Stimulated activated CD4-positive, alpha-beta T cell treated with anti-CD3 and anti-CD28 coated beads, Interleukin-12 subunit alpha, Interleukin-12 subunit beta, amount 100 ng/mL, for 24 hours (primary cell): ENCODE data around the gene DHH.
A peak's percentile ranks its signal among the peaks of the same experiment; 100 is the strongest.

Source experiments
- DNase-seq, 2 experiments: peaks; one replicate each; pipeline ENCODE4 v3.0.0-alpha.2; 2020; ENCODE audit warnings: low read depth in 2 of 2

The DHH gene

DNA sequence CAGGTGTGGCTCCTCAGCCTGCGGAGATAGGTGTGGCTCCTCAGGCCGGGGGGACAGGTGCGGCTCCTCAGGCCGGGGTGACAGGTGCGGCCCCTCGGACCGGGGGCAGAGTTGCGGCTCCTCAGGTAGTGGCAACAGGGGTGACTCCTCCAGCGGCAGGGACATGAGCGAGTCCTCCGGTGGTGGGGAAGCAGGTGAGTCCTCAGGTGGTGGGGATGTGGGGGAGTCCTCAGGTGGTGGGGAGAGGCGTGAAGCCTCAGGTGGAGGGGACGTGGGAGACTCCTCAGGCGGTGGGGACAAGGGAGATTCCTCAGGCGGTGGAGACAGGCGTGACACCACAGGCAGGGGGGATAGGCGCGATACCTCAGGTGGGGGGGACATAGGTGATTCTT is 43.2 kb downstream of the DHH start:
- no peak for DNase-seq

DNA sequence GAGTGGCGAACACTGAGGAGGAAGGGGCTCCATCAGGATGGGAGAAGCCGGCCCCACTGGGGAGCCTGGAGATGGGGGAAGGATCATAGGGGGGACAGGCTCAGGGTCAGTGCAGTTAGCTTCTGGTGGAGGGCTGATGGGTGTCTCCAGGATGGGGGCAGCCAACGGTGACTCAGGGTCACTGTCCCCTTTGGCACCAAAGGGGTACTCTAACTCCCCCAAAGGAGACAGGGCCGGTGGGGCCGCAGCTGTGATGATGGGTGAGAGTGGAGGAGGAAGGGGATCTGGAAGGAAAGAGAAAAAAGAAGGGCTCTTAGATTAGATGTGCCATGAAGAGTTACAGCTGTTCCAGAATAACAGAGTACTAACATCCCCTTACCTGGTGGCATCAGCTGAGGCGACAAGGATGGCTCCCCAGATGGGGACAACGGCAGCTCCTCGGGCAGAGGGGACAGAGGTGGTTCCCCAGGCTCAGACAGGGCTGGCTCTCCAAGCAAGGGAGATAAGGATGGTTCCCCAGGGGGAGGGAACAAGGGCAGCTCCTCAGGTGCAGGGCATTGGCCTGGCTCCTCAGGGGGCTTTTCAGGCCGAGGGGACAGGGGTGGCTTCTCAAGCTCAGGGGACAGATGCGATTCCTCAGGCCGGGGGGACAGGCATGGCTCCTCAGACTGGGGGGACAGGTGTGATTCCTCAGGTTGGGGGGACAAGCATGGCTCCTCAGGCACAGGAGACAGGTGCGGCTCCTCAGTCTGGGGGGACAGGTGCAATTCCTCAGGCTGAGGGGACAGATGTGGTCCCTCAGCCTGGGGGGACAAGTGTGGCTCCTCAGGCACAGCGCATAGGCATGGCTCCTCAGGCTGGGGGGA is 43.9 kb downstream of the DHH start:
- DNase-seq = no peak

DNA sequence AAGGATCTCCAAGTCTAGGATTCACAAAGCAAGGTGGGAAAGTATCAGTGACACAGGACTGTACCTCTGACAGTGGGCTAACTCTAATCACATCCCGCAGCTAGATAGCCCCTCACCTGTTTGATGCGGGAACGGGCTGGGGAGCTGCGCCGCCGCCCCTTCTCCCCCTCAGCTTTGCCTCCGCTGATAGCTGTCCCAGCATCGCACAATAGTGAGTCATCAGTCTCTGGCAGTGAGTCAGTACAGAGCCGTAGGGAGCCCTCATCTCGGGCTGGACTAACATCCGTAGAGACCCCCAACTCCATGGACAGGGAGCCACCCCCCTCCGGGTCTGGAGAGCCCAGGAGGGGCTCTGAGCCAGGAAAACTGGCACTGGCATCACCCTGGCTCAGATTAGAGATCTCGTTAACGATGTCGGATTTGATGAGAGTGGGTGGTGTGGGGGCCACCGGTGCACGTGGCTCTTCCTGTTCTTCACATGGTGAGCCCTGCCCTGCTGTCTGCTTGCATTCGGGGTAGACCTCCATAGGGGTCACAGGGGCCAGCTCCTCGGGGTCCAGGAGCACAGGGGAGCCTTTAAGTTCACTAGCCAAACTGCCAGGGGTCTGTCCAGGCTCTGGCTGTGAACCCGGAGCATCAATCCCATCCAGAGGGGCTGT is 44.9 kb downstream of the DHH start:
- no peak for DNase-seq

DNA sequence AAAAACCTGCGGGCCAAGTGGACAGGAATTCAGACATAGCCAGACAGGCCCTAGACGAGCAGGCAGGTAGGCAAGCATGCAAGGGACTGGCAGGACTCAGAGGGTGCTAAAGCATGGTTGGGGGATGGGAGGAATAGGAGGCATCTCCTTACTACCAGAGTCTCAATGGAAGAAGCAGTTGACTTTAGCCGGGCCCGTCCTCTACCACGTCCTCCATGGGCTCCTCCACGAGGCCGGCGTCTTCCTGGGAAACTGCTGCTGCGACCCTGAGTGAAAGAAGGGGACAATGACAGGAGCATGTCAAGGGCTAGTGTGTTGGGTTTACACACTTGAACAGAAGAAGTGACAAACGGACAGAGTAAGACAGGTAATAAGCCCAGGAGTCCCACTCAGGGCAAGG is 45.6 kb downstream of the DHH start:
- no peak for DNase-seq

DNA sequence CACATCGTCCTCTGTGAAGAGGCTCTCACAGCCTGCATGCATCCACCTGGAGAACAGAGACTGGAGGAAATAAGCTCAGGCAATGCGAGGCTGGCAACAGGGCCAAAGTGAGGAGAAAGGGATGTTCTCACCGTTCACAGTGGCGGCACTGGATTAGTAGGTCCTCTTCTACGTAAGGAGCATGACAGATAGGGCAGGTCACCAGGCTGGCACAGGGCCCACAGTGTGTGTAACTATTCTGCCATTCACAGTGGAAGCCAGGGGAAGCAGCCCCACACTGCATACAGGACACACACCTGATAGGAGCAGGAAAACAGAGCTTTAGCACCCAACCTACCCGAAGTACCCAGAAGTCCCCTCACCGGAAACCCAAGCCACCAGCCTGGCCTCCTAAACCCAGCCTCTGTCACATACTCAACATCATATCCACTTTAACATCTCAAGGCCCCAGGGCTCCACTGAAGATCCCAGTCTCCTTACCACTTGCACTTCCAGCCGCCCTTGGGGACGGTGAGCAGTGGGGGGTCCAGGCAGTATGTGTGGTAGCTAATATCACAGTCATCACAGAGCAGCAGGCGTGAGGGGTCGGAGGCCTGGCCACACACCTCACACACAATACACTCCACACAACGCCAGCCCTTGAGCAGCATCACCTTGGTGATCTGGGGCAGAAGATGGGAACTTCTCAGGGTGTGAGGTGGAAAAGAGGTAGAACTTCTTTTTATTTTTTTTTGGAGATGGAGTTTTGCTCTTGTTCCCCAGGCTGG is 48.3 kb downstream of the DHH start:
- no peak for DNase-seq

DNA sequence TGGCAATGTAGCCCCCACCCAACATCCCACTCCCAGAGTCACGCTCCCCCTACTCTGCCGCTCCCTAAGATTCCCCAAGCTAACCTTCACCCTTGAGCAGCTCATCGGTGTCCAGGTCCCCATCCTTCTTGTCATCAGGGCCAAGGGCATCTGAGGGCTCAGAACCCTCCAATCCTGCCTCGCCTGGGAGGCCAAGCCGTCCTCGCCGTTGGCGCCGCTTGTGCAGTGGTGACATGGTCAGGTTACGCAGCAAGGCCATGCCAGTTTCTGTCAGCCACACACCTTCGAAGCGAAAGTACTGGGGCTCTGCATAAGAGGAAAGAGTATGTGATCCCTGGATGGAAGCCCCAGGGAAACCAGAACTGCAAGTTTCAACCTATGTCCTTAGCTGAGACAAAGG is 49.9 kb downstream of the DHH start:
- no peak for DNase-seq

DNA sequence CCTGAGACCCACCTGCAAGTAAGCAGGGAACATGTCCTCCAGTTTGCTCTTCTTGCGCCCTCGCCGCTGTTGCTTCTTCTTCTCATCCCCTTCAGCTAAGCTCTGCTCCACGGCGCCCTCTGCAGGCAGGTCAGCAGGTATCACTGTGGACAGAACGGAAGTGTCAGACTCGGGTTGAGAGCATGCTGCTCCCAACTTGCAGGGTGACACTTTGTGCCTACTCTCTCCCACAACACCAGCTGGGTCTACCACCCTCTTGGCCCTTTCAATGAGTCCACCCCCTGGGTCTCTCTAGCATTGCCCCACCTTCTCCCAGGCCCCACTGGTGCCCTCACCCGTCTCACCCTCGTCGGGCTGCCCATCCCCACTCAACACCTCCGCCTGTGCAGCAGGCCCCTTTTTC is 50.7 kb downstream of the DHH start:
- DNase-seq = peak; percentile 43 to 76

DNA sequence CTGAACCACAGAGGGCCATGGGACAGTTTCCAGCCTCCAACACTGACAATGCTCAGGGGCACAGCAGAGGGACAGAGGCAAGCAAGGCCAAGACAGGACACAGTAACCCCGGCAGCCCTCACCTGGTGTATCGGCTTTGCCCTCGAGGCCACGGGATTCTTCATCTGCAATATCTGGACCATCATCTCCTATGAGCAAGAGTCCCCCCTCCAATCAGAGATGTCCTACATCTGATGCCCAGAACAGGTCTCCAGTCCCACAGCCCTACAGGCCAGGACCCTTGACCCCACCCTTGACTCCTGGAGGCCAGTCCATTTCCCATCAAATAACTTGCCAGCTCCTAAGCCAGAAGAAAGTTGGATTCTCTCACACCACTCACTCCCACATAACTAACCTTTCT is 51.4 kb downstream of the DHH start:
- DNase-seq = no peak

DNA sequence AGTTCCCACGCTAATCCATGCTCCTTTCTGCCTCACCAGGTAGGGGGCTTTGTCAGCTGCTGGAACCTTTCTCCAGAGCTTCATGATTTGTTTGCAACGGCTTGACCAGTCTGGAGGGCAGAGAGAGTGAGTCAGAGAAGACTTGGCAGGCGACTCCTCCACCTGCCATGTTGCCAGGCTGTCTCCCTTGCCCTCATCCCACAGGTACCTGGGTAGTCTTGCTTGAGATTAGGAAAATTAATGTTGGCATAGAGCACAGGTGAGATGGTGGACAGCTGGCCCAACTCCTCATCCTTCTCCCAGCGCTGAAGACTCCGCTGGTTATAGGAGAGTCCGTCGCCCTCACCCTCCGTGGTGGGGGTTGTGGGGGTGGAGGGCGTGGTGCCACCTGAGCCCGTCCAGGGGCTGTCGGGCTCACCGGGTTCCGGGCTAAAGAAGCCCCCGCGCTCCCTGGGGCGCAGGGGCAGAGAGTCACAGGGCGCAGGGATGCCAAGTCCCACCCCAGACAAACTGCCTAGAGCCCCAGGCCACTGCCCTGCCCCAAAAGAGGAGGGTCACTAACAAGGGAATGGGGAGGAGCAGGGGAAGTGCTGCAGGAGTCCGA is 52.6 kb downstream of the DHH start:
- DNase-seq = no peak

DNA sequence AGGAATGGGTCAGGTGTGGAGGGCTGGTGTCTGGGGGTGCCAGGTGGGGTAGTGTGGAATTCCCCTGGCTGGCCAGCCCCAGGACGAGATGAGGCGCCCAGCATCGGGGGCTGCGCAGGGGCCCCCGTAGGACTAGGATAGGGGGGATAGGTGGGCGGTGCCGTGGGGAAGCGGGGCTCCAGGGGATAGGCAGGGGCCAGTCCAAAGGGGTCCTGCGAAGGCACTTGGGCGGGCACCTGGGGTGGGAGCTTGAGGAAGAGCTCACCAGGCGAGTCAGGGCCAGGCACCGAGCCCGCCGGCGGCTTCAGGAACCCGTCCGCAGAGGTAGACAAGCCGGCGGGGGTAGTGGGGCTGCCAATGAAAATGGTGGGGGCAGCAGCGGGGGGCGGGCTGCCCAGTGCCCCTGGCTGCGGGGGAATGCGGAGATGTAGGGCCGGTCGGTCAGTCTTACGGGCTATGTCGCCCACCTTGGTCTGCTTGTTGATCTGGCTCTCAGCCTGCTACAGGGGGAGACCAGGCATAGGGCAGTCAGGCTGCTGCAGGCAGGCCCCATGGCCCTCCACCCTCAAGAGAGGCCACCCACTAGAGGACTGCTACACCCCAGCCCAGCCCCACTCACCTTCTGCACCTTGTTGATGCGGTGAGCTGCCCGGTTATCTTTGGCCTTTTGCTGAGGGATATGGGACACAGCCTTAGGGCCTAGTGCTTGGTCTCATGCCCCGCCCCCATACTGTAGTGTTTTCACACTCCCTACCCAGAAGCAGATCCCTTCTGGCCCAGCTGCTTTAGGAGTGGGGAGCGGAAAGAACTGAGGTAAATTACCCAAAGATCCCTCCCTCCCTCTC is 53.3 kb downstream of the DHH start:
- no peak for DNase-seq

DNA sequence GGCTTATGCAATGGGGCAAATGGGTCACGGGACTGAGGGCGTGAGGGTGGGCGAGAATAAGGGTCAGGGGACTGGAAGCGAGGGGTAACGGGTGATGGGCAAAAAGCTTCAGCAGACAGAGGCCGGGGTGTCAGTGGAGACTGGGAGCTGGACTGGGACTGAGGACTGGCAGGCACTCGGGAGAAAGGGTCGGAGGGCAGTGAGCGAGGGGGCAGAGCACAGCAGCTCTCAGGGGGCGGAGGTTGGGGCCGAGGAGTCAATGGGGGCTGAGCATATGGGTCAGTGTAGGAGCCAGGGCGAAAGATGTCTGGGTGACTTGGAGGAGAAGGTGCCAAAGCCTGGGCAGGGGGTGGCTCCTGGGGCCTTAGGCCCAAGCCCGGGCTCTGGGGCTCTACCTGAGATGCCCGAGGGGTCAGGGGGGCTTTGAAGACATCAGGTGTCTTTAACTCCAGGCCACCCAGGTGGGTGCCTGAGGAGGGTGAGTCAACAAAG is 54.2 kb downstream of the DHH start:
- no peak for DNase-seq

DNA sequence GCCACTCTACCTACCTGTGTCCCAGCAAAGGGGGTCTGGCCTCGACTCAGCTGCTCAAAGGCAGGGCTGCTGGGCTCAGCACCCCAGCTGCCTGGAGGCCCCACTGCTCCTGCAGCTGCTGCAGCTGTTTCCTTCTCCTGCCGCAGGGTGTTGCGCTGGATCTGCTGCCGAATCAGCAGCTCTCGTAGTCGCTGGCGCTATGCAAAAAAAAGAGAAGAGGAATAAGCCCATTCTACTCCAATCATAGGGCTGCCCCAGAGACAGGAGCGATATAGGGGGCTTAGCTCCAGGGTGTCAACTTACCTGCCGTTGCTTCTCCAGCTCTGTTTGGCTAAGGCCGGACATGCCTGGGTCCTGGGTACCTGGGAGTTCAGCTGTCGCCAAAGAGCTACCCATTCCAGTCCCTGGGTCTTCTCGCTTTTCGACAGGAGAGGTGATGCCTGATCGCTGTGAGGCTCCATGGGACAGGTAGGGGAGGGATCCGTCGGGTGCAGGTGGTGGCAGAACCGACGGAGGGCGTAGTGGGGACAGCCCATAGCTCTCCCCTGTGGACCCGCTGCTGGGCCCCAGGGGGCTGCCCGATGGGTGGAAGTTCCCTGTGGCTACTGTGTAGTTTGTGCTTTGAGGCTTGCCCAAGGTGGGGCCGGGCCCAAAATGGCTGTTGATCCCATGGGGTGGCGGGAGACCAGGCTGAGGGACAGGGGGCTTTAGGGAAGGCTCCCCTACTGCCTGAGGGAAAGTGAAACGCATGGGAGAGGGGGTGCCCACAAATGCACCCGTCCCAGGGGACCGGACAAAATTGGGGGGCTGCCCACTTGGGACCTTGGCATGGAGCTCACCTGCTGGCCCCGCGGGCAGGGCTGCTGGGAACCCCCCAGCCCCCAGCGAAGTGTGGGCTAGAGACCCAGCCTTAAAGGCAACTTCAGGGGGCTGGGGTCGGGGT is 54.9 kb downstream of the DHH start:
- DNase-seq = no peak

DNA sequence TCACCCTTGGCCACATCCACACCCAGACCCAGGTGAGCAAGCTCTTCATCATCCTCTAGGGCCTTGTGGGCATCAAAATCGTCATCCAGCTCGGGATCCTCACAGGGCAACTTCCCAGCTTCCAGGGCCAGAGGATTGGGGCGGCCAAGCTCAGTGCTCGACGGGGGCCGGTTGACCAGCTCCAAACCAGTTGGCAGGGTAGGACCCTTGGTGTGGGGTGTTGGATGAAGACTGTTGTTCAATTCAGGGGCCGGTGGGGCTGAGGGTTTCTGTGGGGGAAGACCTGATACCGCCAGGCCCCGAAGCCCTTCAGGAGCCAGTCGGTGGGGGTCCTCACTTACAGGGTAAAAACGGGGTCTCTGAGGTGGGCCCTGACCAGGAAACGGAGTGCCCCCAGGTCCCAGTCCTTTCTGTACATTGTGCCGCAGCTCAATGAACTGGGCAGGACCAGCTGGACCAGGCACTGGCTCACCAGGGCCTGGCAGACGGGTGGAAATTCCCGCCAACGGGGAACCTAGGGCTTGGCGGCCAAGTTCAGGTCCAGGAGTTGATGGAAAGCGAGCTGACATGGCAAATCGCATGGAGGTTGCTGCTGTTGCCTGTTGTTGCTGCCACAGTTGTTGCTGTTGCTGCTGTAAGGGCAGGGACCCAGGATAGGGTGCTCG is 56.2 kb downstream of the DHH start:
- no peak for DNase-seq

DNA sequence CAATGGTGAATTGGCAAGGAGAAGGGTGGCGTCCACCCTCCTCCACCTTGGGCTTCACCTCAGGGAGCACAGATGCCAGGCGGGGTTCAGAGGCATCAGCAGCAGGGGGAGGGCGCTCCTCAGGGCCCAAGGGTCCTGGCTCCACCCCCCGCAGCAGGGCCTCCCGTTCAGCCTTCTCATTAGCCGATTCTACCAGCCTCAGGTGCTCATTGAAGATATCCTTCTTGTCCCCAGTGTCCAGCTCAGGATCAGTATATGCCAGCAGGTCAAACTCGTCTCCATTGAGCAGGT is 56.7 kb downstream of the DHH start:
- no peak for DNase-seq

DNA sequence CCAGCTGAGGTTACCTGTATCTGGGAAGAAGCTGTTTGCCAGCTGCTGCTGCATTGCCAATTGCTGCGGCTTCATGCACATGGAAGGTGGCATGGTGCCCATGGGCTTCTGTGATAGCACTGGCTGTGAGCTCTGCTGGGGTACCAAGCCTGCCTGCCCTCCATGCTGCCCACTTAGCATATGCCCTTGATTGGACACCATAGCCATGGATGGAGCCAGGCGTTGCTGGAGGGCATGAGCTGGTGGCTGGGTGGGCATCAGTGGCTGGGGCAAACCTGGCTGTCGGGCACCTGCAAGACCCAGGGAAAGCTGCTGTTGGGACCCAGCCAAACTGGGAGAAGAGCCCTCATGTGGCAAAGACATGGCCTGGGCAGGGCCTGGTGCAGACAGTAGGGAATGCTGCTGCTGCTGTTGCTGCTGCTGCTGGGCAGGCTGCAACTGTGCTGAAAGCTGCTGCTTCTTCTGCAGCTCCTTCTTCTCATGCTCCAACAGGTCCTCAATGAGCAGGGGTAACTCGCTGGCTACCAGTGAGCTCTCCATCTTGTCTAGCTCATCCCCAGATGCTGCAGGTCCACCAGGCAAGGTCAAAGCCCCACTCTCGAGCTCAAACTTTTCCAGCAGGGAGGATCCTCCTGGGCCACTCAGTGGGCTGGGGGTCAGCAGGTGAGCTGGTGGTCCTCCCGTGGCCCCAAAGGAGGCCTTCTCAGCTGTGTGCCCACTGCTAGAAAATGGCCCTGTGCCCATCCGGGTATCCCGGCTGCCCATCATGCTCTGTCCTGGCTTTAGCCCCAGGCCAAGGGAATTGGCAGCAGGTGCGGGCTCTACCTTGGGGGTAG is 57.3 kb downstream of the DHH start:
- DNase-seq = no peak
